22Rv1 (cell line): ENCODE measurements around the gene SPATA31D4.

Experiments used
- CTCF ChIP-seq: fragments of 450-650 bp; IDR thresholded peaks from 2 replicates; pipeline ENCODE4 v1.5.1; 2017; ENCODE audit warnings: mild to moderate bottlenecking
- ZFX ChIP-seq: fragments of 450-650 bp; IDR thresholded peaks from 2 replicates; pipeline ENCODE4 v1.6.1; 2017; ENCODE audit warnings: antibody characterized with exemption, borderline replicate concordance

DNA sequence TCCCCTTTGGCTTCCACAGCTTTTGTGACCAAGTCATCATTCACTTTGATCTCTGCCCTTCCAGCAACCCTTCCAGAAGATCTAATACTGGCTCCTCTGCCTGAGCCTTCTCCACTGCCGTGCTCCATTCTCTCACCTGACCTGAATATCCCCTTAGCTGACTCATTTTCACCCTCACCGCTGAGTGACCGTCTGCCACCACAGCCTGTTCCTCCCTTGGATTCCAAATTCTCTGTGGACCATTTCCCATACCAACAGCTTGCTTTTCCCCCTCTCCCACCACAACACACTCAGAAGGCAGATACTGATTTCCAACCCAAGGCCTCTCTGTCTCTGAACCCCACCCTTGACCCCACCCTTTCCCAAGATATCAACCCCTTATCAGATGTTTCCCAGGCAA lies 39.8 kb downstream of the SPATA31D4 start:
- no peak for TF ChIP-seq CTCF
- no peak for TF ChIP-seq ZFX
